ENCODE measurements around the gene SSBP4.

The SSBP4 gene

GRCh38 chr19:18468517-18468916 lies 49.3 kb downstream of the SSBP4 start:
- POLR2A ChIA-PET, result interaction anchor here (0.5 kb wide), 2 partner anchors 11 to 22 kb away, joined by 7 to 8 read pairs; no protein-coding TSS in a partner anchor
- CTCF ChIA-PET, result interaction anchor here (0.7 to 4.2 kb wide), 4 partner anchors 12 to 213 kb away, joined by 3 to 24 read pairs (median 10); no protein-coding TSS in a partner anchor
- DNase-seq (ENCODE audit: extremely low spot score), result no peak
- no peak for TF ChIP-seq CTCF (IDR thresholded peaks at IDR 0.05; ENCODE audit: control extremely low read depth, extremely low read depth, low read depth, missing control alignments)

GRCh38 chr19:18469069-18469846 lies 50.1 kb downstream of the SSBP4 start:
- peak; percentile 71 for TF ChIP-seq CTCF (IDR thresholded peaks at IDR 0.05; ENCODE audit: control extremely low read depth, extremely low read depth, low read depth, missing control alignments)
- peak; percentile 65 for DNase-seq (ENCODE audit: extremely low spot score)
- CTCF ChIA-PET, result interaction anchor here (0.7 to 4.2 kb wide), 12 partner anchors 11 to 212 kb away, joined by 3 to 24 read pairs (median 4); no protein-coding TSS in a partner anchor
- POLR2A ChIA-PET, result no interaction called here

GRCh38 chr19:18470787-18471186 lies 51.6 kb downstream of the SSBP4 start:
- CTCF ChIA-PET, result interaction anchor here (1.1 to 4.2 kb wide), 9 partner anchors 9 to 153 kb away, joined by 3 to 24 read pairs (median 5); no protein-coding TSS in a partner anchor
- POLR2A ChIA-PET, result no interaction called here

GRCh38 chr19:18473003-18473705 lies 54.0 kb downstream of the SSBP4 start:
- POLR2A ChIA-PET, result no interaction called here

More at GRCh38 chr19:18470787-18471186, 51.6 kb downstream of the SSBP4 start:
- TF ChIP-seq CTCF (IDR thresholded peaks at IDR 0.05; ENCODE audit: control extremely low read depth, extremely low read depth, low read depth, missing control alignments), result no peak
- no peak for DNase-seq (ENCODE audit: extremely low spot score)

GRCh38 chr19:18473706-18474087 lies 54.5 kb downstream of the SSBP4 start:
- TF ChIP-seq CTCF (IDR thresholded peaks at IDR 0.05; ENCODE audit: control extremely low read depth, extremely low read depth, low read depth, missing control alignments), result no peak
- CTCF ChIA-PET, result interaction anchor here (1.4 to 2.8 kb wide), 3 partner anchors 12 to 46 kb away, joined by 5 to 16 read pairs (median 6); no protein-coding TSS in a partner anchor
- DNase-seq (ENCODE audit: extremely low spot score), result no peak
- POLR2A ChIA-PET, result no interaction called here

More at GRCh38 chr19:18473003-18473705, 54.0 kb downstream of the SSBP4 start:
- no peak for DNase-seq (ENCODE audit: extremely low spot score)
- CTCF ChIA-PET, result interaction anchor here (1.7 to 2.8 kb wide), 2 partner anchors 11 to 47 kb away, joined by 5 to 16 read pairs; no protein-coding TSS in a partner anchor
- TF ChIP-seq CTCF (IDR thresholded peaks at IDR 0.05; ENCODE audit: control extremely low read depth, extremely low read depth, low read depth, missing control alignments), result no peak

GRCh38 chr19:18474366-18474887 lies 55.2 kb downstream of the SSBP4 start:
- TF ChIP-seq CTCF (IDR thresholded peaks at IDR 0.05; ENCODE audit: control extremely low read depth, extremely low read depth, low read depth, missing control alignments), result no peak
- no peak for DNase-seq (ENCODE audit: extremely low spot score)
- POLR2A ChIA-PET, result no interaction called here
- CTCF ChIA-PET, result interaction anchor here (1.1 to 2.8 kb wide), 4 partner anchors 10 to 46 kb away, joined by 5 to 16 read pairs (median 6); no protein-coding TSS in a partner anchor

Data from GM10248 (cell line).